ENCODE data around the gene SPECC1.

DNA sequence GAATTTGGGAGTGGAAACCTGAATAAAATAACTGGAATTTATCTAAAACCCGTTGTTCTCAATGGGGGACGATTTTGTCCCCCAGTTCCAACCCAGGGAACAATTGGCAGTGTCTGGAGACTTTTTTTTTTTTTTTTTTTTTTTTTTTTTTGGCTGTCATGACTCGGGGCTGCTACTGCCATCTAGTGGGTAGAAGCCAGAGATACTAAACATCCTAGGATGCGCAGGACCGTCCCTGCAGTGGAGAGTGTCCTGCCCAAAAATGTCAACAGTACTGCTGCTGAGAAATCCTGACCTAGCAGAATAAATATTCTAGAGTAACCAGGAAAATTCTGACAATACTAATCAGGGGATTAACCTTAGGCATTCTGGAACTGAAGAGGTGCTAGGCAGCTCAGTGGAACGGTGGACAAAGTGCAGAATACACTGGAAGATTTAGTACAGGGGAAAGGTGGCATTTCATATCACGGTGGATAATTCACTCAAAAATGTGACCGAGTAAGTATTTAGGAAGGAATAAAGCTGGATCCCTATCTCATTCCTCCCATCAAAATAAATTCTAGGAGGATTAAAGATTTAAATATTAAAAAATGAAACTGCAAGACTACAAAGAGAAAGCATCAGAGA lies 107.6 kb downstream of the SPECC1 start:
- TF ChIP-seq GATAD2A (CRISPR knock-in tag; IDR thresholded peaks at IDR 0.05): no peak
- TF ChIP-seq E2F5 (CRISPR knock-in tag; conservative IDR thresholded peaks at IDR 0.05): no peak
- TF ChIP-seq ZNF138 (CRISPR knock-in tag; IDR thresholded peaks at IDR 0.05; ENCODE audit: low read depth): no peak
- TF ChIP-seq ZNF570 (CRISPR knock-in tag; IDR thresholded peaks at IDR 0.05; ENCODE audit: borderline replicate concordance): no peak
- no peak for TF ChIP-seq SIN3A (IDR thresholded peaks at IDR 0.05; ENCODE audit: borderline replicate concordance, low read depth, low read length)
- TF ChIP-seq ATF3 (CRISPR knock-in tag; IDR thresholded peaks at IDR 0.05): no peak
- TF ChIP-seq POLR2AphosphoS5 (IDR thresholded peaks at IDR 0.05; ENCODE audit: low read depth, low read length): no peak
- TF ChIP-seq SP1 (IDR thresholded peaks at IDR 0.05): no peak
- no peak for TF ChIP-seq SP1 (CRISPR knock-in tag; IDR thresholded peaks at IDR 0.05)
- peak; percentile 55 for TF ChIP-seq CTCF (CRISPR knock-in tag; IDR thresholded peaks at IDR 0.05)
- TF ChIP-seq POLR2A (IDR thresholded peaks at IDR 0.05; ENCODE audit: insufficient read depth in 1 of 2, low read depth in 2 of 2, low read length in 2 of 2): no peak
- no peak for TF ChIP-seq NR1H2 (CRISPR knock-in tag; IDR thresholded peaks at IDR 0.05; ENCODE audit: borderline replicate concordance, low read depth)
